GM19467 (cell line): ENCODE measurements around the gene R3HDM4.
"Not testable (repeated sequence)": the region's sequence is repeated elsewhere in the genome, so short reads cannot be mapped to it uniquely, and the experiment has no call there.

Experiments
- ATAC-seq: cut with Tn5 transposase; IDR thresholded peaks from one replicate; pipeline ENCODE4 v1.9.1; 2021; ENCODE audit warnings: mild to moderate bottlenecking, moderate library complexity; ENCODE audit not compliant: unreplicated experiment

The R3HDM4 gene

DNA sequence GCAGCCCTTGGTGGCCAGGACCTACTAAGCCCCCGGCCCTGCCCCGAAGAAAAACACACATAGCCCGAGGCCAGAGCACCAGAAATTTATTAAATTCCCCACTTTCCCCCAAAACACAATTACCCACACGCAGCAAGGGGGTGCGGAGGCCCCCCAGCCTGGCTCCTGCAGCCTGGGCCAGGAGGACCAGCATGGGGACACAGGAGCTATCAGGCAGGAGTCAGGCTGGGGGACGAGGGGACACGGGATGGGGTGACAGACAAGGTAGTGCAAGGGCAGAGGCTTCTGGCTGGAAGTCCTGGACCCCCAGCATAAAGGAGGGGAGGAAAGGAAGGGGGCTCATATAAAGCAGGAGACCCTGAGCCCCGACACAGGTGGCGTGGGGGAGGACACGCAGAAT is 16.6 kb downstream of the R3HDM4 start:
- no peak for ATAC-seq

DNA sequence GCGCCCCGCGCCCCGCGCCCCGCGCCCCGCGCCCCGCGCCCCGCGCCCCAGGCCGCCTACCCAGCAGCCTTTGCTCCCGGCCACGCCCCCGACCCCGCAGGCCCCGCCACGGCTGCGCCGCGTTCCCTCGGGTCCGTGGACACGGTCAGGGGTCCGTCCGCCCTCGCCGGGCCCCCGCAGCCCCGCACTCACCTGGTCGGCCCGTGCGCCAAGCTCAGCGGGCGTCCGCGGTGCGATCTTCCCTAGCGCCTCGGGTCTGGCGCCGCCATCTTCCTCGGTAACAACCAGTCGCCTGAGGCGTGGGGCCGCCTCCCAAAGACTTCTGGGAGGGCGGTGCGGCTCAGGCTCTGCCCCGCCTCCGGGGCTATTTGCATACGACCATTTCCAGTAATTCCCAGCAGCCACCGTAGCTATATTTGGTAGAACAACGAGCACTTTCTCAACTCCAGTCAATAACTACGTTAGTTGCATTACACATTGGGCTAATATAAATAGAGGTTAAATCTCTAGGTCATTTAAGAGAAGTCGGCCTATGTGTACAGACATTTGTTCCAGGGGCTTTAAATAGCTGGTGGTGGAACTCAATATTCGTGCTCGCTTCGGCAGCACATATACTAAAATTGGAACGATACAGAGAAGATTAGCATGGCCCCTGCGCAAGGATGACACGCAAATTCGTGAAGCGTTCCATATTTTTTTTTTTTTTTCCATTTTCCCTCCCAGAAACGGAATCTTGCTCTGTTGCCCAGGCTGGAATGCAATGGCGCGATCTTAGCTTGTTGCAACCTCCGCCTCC is 19.9 kb downstream of the R3HDM4 start, which contains the start of the genes MED16 and RNU6-9:
Gene MED16 (minus strand): TSS at position 294 of the 796 bp plus-strand sequence. CDS start 2,056 bp downstream, outside the sequence.
Gene RNU6-9 (plus strand): TSS at position 591 of the 796 bp plus-strand sequence.
- ATAC-seq = peak; percentile 59

DNA sequence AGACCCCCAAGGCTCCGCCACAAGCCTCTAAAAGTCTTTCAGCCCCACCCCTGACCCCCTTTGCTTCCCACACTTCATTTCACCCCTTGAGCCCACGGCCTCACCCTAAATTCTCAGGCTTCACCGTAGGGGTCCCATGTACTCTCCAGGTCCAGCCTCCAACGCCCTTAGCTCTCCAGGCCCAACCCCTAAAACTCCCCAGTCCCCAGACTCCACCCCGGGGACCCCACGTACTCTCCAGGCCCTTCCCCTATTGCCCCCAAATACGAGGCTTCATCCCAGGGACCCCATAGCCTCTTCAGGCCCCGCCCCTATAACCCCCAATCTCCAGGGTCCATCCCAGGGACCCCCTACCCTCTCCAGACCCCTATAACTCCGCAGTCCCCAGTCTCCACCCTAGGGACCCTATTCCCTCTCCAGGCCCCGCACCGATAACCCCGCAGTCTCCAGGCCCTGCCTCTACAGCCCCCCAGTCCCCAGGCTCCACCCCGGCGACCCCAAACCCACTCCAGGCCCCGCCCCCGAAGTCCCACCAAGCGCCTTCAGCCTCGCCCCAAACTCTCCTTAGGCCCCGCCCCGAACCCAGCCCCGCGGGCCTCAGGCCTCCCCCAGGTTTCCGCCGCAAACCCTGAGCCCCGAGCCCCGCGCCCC is 20.7 kb downstream of the R3HDM4 start:
- ATAC-seq = no peak

DNA sequence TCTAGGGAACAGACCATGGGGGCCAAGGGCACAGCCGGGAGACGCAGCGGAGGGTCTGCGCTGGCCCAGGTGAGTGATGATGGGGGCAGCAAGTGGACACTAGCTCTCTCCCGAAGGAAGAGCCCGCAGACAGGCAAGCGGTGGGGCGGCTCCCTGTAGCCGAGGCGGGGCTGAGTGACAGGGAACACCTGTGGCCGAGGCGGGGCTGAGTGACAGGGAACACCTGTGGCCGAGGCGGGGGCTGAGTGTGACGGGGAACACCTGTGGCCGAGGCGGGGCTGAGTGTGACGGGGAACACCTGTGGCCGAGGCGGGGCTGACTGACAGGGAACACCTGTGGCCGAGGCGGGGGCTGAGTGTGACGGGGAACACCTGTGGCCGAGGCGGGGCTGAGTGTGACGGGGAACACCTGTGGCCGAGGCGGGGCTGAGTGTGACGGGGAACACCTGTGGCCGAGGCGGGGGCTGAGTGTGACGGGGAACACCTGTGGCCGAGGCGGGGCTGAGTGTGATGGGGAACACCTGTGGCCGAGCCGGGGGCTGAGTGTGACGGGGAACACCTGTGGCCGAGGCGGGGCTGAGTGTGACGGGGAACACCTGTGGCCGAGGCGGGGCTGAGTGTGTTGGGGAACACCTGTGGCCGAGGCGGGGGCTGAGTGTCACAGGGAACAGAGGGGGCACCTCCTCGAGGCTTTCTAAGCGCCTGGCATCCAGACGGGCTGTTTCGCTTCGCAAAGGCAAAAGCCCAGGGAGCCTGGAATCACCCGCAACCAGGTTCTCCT is 21.4 kb downstream of the R3HDM4 start:
- ATAC-seq = not testable (repeated sequence)

DNA sequence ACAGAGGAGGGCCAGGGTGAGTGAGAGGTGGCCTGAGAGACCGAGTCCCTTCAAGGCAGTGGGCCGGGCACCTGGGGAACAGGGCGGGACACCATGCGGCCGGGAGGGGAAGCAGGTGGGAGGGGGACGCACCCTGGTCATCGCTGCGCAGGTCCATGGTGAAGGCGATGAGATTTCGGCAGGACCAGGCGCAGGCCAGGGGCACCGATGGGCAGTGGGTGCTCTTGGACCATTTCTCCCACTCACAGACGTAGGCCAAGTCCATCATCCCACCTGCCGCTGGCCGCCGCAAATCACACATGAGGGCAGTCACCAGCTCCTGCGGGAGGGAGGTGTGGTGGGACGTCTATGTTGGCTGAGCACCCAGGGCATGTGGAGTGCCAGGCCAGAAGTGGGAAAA is 22.2 kb downstream of the R3HDM4 start:
- ATAC-seq = no peak

DNA sequence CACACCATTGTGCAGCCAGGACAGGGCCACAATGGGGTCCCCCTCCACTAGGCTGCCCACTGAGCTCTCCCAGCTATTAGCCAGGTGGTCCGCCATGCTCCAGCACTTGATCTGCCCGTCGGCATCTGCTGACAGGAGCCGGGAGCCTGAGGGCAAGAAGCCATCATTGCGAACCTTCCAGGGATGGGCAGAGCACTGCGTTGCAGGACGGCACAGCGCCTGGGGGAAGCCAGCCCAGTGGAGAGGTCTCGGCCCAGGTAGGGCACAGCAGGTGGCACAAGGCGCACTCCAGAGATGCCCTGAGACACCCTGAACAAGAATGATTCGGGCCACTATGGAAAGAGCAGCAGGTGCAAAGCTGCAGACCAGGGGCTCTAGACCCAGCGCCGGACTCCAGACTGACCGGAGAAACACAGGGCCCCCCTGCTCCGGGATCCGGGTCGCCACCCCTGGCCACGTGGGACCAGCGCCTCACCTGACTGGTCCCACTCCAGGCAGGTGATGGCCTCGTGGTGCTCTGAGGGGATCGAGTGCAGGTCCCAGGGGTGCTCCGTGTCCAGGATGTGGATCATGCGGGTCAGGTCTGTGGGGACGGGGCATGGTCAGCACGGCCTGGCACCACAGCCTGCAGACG is 23.2 kb downstream of the R3HDM4 start:
- no peak for ATAC-seq

DNA sequence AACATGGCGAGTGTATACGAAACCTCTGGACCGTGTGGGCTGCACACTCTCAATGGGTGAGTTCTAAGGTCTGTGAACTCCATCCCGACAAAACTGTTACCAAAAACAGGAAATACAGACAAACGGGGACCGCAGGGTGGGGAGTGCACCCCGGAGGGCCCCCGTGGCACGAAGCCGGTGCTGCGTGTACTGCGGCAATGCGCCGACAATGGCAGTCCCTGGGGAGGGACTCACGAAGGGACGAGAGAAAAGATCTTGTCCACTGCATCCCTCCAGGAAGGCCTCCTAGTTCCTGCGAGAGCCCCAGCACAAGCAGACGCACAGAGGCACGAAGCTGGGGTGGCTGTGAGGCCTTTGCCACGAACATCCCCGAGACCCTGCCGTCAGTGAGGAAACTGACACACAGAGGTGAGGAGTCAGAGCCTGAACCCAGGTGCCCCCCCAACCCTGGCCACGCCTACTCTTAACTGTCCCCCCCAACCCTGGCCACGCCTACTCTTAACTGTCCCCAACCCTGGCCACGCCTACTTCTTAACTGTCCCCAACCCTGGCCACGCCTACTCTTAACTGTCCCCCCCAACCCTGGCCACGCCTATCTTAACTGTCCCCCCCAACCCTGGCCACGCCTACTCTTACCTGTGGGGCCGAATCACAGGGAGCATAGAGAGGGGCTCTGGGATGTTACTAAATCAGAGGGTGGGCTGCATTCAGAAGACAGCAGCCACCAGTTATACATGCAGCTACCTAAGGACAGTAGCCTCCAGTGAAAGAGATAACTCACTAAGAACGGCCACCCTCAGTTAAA is 24.2 kb downstream of the R3HDM4 start:
- ATAC-seq = no peak

DNA sequence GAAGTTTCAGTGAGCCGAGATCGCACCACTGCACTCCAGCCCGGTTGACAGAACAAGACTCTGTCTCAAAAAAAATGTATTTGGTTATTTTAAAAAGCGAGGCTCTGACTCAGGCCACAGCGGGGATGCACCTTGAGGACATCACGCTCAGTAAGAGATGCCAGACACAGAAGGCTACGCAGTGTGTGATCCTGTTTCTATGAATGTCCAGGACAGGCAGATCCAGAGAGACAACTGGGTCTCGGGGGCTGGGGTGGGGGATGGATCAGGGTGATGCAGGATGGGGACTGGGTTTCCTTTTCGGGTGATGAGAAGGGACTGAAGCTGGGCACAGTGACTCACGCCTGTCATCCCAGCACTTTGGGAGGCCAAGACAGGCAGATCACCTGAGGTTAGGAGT is 25.4 kb downstream of the R3HDM4 start:
- no peak for ATAC-seq

DNA sequence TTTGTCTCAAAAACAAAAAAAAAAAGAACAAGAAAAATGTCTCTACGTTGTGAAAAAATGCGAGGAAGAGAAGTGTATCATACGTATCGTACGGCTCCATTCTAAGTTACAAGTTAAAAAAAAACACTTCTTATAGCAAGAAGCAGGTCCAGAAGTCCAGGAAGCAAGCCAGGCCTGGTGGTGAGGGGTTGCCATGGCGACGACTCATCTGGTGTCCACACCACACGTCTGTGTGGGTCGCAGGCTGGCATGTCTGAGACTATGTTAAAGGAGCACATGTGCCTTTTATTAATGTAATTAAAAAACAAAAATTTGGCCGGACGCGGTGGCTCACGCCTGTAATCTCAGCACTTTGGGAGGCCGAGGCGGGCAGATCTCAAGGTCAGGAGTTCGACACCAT is 25.9 kb downstream of the R3HDM4 start:
- ATAC-seq = no peak

DNA sequence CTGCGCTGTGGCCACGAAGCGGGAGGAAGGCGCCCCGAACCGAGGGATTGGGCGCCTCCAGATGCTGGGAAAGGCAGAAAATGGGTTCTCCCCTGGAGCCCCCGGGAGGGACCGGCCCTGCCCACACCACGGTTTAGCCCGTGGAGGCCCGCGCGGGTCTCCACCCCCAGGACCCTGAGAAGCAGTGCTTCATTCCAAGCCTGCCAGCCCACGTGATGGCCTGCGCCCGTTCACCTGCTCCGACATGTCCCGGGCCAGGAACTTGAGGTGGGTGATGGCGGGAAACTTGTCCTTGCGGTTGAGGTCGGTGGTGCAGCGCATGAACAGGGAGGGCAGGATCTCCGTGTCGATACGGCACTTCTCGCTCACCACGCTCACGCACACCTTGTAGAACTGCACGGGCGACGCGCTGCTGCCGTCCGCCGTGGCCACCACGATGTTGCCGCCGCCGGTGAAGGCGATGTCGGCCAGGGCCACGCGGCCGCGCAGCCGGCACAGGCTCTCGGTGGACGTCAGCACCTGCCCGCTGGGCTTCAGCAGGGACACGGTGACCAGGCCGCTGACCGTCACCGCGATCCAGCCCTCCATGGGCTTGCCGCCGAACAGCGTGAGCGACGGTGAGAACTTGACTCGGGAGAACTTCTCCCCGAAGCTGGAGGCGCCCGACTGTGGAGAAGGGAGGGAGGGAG is 27.3 kb downstream of the R3HDM4 start:
- no peak for ATAC-seq

DNA sequence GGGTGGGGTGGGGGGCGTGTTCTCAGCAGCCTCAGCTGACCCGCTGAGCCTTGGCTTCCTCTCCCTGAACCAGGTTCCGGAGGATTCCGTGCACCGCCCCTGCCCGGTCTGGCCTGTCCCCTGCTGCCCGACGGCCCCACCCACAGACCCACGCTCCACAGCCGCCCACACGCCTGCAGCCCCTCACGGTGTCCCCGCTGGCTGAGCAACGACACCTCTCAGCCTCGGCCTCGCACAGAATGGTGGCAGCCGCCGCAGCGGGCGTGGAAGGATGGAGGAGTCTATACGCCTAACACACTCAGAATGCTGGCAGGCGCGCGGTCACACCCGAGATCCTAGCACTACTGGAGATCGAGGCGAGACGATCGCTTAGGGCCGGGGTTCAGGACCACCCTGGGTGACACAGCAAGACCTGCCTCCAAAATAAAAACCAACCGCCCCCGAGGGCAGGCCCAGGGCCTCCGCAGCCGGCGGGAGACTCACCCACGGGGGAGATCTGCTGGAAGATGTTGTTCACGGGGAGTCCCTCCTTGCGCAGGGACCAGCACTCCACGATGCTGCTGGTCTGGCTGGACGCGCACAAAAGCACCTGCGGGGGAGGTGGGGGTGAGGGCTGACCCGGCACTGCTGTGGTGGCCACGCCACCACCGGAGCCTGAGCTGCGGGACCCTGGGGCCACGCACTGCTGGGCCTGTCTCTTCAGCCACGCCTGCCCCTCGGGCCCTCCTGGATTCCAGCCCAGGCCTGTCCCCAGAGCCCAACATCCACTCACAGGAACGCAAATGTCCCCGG is 28.4 kb downstream of the R3HDM4 start:
- ATAC-seq = no peak

DNA sequence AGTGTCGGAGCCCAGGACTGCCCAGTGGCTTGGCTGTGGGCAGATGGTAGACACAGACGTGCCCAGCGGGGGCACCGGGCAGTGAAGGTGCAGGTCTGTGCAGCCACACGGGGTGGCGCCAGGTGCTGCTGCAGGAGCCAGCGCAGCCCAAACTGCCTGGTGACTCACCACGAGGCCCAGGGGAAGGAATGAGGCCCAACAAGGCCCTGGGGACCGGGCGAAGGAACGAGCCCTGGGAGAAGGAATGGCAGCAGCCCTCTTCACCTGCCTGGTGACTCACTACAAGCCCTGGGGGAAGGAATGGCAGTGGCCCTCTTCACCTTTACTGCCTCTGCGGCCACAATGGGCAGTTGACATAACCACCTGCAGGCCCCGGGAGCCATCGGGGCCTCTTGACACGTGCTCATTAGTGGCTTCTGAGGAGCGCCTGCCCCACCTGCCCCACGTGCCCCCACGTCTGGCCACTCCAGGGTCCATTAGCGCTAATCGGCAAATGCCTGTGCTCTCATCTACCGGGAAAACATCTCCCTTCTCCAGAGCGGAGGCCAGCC is 29.3 kb downstream of the R3HDM4 start:
- ATAC-seq = no peak

DNA sequence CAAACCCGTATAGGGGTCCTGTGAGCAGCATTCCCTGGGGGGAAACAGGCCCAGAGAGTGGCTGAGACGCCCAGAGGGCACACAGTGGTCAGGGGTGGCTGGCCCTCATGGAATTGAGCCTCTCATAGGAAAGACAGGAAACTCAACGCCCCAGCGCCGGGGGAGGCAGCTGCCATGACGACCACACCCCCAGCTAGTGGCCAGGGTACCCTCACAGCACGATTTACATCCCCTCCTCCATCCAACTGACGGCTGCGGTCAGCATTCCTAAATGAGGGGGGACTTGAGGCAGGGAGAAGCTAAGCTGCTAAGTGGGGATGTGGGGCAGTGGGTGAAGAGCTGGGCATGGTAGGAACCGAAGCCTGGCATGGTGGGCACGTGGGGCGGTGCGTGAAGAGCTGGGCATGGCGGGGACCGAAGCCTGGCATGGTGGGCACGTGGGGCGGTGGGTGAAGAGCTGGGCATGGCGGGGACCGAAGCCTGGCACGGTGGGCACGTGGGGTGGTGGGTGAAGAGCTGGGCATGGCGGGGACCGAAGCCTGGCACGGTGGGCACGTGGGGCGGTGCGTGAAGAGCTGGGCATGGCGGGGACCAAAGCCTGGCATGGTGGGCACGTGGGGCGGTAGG is 30.0 kb downstream of the R3HDM4 start:
- ATAC-seq = no peak

DNA sequence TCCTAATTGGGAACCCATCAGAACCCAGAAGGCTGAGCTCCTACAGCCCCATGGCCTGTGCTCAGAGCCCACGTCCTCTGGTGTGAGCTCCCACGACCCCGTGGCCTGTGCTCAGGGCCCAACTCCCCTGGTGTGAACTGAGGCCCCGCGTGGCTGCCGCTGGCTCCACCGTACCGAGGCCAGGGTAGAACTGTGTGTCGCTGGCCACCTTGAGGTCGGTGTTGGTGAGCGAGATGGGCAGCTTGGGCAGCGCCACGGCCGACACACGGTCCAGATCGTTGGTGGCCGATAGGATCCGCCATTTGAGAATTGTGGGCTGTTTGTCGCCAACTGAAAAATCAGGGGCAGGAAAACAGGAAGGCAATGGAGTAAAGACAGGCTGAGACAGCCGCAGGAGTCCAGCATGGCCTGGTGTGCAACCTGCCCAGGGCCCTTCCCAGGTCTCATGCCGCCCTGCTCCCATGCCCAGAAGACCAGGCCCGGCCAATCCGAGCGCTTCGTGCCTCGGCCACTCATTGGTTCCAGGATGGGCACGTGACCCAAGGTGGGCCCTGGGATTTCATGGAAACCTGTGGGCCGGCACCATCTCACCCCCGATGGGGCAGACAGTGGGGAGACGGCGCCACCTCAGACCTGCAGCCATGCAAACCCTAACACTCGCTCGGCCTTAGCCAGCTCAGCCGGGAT is 31.5 kb downstream of the R3HDM4 start:
- no peak for ATAC-seq

DNA sequence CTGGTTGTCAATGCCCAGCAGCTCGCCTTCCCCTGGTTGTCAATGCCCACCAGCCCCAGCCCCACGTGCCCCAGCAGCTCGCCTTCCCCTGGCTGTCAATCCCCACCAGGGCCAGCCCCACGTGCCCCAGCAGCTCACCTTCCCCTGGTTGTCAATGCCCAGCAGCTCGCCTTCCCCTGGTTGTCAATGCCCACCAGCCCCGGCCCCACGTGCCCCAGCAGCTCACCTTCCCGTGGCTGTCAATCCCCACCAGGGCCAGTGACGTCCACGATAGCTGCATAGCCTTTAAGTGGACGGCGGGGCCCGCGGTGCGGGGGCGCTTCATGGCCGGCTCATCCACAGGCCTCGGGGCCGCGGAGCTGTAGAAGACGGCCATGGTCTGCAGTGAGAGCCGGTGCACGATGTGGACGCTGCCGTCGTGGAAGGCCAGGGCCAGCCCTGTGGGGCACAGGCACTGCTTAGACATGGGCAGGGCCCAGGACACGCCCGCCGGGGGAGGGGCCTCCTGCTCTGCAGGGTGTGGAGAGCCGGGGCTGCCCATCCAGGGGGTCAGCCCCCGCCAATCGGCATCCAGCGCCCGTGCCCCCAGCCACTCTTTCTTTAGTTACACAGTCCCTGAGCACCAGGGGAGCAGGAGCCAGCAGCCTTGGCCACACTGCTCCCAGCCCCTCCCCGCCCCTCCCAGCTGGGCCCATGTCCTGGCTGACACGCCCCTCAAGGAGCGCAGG is 33.1 kb downstream of the R3HDM4 start:
- ATAC-seq = no peak

DNA sequence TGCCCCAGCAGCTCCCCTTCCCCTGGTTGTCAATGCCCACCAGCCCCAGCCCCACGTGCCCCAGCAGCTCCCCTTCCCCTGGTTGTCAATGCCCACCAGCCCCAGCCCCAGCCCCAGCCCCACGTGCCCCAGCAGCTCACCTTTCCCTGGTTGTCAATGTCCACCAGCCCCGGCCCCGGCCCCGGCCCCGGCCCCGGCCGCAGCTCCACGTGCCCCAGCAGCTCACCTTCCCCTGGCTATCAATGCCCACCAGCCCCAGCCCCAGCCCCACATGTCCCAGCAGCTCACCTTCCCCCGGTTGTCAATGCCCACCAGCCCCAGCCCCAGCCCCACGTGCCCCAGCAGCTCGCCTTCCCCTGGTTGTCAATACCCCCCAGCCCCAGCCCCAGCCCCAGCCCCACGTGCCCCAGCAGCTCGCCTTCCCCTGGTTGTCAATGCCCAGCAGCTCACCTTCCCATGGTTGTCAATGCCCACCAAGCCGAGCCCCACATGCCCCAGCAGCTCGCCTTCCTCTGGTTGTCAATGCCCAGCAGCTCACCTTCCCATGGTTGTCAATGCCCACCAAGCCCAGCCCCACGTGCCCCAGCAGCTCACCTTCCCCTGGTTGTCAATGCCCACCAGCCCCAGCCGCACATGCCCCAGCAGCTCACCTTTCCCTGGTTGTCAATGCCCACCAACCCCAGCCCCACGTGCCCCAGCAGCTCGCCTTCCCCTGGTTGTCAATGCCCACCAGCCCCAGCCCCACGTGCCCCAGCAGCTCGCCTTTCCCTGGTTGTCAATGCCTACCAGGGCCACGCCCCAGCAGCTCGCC is 34.1 kb downstream of the R3HDM4 start:
- ATAC-seq = not testable (repeated sequence)
